GM18951 (cell line): ENCODE results near the gene DOCK3.
"Not testable (repeated sequence)": the region's sequence is repeated elsewhere in the genome, so short reads cannot be mapped to it uniquely, and the experiment has no call there.

Experiments used
- POLR2A ChIP-seq: IDR thresholded peaks from 4 replicates; pipeline ENCODE4 v1.6.1; 2011; ENCODE audit warnings: mild to moderate bottlenecking; ENCODE audit not compliant: insufficient read length, insufficient read depth; ENCODE audit errors: extremely low read depth
- in situ Hi-C: fragments of 300-500 bp; cut with MboI; formaldehyde crosslinking; loops from one replicate; pipeline ENCODE4 v1.12.0; 2022; ENCODE audit warnings: low sequenced_read_pairs, mixed read lengths, inconsistent platforms; ENCODE audit not compliant: unreplicated experiment

Gene DOCK3

DNA sequence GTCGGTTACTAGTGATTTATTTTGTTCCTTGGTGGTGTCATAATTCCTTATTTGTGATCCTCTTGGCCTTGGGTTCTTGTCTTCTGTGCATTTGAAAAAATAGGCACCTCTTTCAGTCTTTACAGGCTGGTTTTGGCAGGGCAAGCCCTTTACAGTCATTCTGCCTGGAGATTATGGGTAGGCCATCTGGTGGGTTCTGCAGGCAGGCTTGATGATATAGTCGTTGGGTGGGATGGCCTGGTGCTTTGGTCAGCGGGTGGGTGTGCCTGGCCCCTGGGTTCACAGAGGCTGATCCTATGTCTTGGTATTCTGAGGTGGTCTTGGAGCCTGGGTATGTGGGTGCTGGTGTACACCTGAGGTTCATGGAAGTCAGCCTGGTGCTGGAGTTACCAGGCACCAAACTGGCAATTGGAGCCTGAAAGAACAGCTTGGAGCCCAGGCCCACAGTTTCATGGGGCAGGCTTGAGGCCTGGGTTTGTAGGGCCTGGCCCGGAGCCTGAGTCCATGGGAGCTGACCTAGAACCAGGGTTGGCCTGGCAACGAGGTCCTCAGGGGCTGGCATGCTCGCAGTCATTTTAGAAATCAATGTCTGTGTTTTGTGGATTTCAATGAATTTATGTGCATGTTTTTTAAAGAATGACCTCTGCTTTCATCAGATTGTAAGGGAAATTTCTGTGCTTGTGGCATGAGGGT, 63.3 kb downstream of the DOCK3 start:
- in situ Hi-C loops, result no loop called here
- TF ChIP-seq POLR2A, result no peak

GRCh38 chr3:50743643-50744042, 68.9 kb downstream of the DOCK3 start:
- in situ Hi-C loops, result no loop called here
- TF ChIP-seq POLR2A, result no peak

DNA sequence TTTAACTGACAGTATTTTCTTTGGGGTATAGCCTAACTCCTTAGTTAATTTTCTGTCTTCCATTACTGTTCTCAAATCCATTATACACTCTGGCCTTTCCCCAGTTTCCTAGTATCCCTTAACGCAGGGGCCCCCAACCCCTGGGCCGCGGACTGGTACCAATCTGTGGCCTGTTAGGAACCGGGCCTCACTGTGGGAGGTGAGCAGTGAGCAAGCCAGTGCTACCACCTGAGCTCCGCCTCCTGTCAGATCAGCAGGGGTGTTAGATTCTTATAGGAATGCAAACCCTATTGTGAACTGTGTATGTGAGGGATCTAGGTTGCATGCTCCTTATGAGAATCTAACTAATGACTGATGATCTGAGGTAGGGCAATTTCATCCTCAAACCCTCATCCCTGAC, 75.1 kb downstream of the DOCK3 start:
- in situ Hi-C loops, result no loop called here
- no peak for TF ChIP-seq POLR2A

DNA sequence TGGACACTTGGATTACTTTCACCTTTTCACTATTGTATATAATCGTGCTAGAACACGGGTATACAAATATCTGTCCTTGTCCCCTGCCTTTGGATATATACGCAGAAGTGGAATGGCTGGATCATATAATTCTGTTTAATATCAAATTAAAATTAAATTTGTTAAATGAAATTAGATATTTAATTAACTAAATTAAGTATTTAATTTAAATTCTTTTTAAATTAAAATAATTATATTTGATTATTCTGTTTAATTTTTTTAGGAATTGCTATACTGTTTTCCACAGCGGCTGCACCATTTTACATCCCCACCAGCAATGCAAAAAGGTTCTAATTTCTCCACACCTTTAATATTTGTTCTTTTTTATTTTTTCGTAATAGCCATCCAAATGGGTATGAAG, 84.3 kb downstream of the DOCK3 start:
- in situ Hi-C loops, result no loop called here

DNA sequence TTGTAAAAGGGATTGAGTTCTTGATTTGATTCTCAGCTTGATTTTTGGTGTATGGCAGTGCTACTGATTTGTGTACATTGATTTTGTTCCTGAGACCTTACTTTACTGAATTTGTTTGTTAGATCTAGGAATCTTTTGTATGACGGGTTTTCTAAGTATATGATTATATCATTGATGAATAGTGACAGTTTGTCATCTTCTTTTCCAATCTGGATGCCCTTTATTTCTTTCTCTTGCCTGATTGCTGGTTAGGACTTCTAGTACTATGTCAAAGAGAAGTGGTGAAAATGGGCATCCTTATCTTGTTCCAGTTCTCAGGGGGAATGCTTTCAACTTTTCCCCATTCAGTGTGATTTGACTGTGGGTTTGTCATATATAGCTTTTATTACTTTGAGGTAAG, 103.0 kb downstream of the DOCK3 start:
- no peak for TF ChIP-seq POLR2A
- in situ Hi-C loops, result no loop called here

More for the DNA sequence above, 84.3 kb downstream of the DOCK3 start:
- no peak for TF ChIP-seq POLR2A

- in situ Hi-C loops, result not testable (repeated sequence)
Observed at GRCh38 chr3:50781766-50782165, 107.0 kb downstream of the DOCK3 start.

GRCh38 chr3:50786631-50787030, 111.9 kb downstream of the DOCK3 start:
- in situ Hi-C loops, result no loop called here
- TF ChIP-seq POLR2A, result no peak

GRCh38 chr3:50790894-50791293, 116.2 kb downstream of the DOCK3 start:
- in situ Hi-C loops, result not testable (repeated sequence)

DNA sequence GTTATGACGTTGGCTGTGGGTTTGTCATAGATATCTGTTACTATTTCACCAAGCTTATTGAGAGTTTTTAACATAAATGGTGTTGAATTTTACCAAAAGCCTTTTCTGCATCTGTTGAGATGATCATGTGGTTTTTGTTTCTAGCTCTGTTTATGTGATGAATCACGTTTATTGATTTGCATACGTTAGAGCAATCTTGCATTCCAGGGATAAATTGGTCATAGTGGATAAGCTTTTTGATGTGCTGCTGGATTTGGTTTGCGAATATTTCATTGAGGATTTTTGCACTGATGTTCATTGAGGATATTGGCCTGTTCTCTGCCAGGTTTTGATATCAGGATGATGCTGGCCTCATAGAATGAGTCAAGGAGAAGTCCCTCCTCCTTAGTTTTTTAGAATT, 117.8 kb downstream of the DOCK3 start:
- in situ Hi-C loops, result no loop called here
- no peak for TF ChIP-seq POLR2A

- in situ Hi-C loops, result not testable (repeated sequence)
Observed at GRCh38 chr3:50803805-50804204, 129.1 kb downstream of the DOCK3 start.

- in situ Hi-C loops, result not testable (repeated sequence)
Observed at GRCh38 chr3:50804376-50804775, 129.6 kb downstream of the DOCK3 start.

GRCh38 chr3:50805321-50805720, 130.6 kb downstream of the DOCK3 start:
- TF ChIP-seq POLR2A, result no peak
- in situ Hi-C loops, result no loop called here

- in situ Hi-C loops, result no loop called here
- no peak for TF ChIP-seq POLR2A
Observed at GRCh38 chr3:50806031-50806430, 131.3 kb downstream of the DOCK3 start.

- in situ Hi-C loops, result no loop called here
- no peak for TF ChIP-seq POLR2A
Observed at GRCh38 chr3:50806806-50807205, 132.1 kb downstream of the DOCK3 start.

DNA sequence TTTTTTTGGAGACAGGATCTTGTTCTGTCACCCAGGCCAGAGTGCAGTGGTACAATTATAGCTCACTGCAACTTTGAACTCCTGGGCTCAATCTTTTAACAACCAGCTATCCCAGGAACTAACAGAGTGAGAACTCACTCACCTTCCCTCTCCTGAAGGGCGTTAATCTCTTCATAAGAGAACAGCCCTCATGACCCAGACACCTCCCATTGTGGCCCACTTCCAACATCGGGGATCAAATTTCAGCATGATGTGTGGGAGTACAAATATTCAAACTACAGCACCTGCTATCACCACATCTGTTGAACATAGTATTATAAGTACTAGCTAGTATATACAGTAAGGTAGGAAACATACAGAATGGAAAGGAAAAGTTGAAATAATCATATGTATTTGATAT, 132.5 kb downstream of the DOCK3 start:
- no peak for TF ChIP-seq POLR2A
- in situ Hi-C loops, result no loop called here
